GM23338 (cell line): ENCODE data around the gene CYTH3.

Source experiments
- CREB1 ChIP-seq: fragments of 250-450 bp; sonication (Bioruptor Pico); IDR thresholded peaks from 2 replicates; pipeline ENCODE4 v1.5.0; 2020; ENCODE audit warnings: low read depth, mild to moderate bottlenecking, moderate library complexity
- EZH2 ChIP-seq: fragments of 200-600 bp; sonication (generic); IDR thresholded peaks from one replicate; pipeline ENCODE4 v1.8.0; 2017; ENCODE audit warnings: antibody characterized with exemption, mild to moderate bottlenecking, low read depth; ENCODE audit not compliant: unreplicated experiment
- EZH2phosphoT487 ChIP-seq: fragments of 200-600 bp; sonication (generic); IDR thresholded peaks from one replicate; pipeline ENCODE4 v1.8.1; 2018; ENCODE audit warnings: antibody characterized with exemption; ENCODE audit not compliant: unreplicated experiment
- JUNB ChIP-seq: IDR thresholded peaks from one replicate; pipeline ENCODE4 v1.6.1; 2016; ENCODE audit warnings: antibody characterized with exemption; ENCODE audit not compliant: unreplicated experiment
- NANOG ChIP-seq: IDR thresholded peaks from 2 replicates; pipeline ENCODE4 v1.6.1; 2016; ENCODE audit warnings: antibody characterized with exemption, borderline replicate concordance
- POLR2AphosphoS5 ChIP-seq: IDR thresholded peaks from 2 replicates; pipeline ENCODE4 v1.6.1; 2016; ENCODE audit warnings: antibody characterized with exemption, low read depth
- STAT1 ChIP-seq: IDR thresholded peaks from one replicate; pipeline ENCODE4 v1.6.1; 2016; ENCODE audit warnings: antibody characterized with exemption; ENCODE audit not compliant: unreplicated experiment
- ZNF114 ChIP-seq: fragments of 250-450 bp; sonication (Bioruptor Pico); IDR thresholded peaks from 2 replicates; pipeline ENCODE4 v1.5.0; 2020; ENCODE audit warnings: mild to moderate bottlenecking, moderate library complexity
- ZNF331 ChIP-seq: fragments of 250-450 bp; sonication (Bioruptor Pico); IDR thresholded peaks from 2 replicates; pipeline ENCODE4 v1.5.0; 2020; ENCODE audit warnings: low read depth, mild to moderate bottlenecking, moderate library complexity
- TF ChIP-seq, protein P1 (sequence below), 2 experiments: fragments of 200-600 bp in 1 of 2; sonication (generic) in 1 of 2; conservative IDR thresholded peaks; 2 replicates each; pipeline versions ENCODE4 v1.5.1 to v1.6.1; 2016 to 2017; ENCODE audit warnings: antibody characterized with exemption in 2 of 2, low read depth in 2 of 2, mild to moderate bottlenecking in 2 of 2, moderate library complexity in 1 of 2
- TF ChIP-seq, protein P2 (sequence below): IDR thresholded peaks from one replicate; pipeline ENCODE4 v1.6.1; 2018; ENCODE audit warnings: antibody characterized with exemption; ENCODE audit not compliant: unreplicated experiment
- TF ChIP-seq, protein P3 (sequence below): IDR thresholded peaks from 2 replicates; pipeline ENCODE4 v1.6.1; 2016; ENCODE audit warnings: antibody characterized with exemption

DNA sequence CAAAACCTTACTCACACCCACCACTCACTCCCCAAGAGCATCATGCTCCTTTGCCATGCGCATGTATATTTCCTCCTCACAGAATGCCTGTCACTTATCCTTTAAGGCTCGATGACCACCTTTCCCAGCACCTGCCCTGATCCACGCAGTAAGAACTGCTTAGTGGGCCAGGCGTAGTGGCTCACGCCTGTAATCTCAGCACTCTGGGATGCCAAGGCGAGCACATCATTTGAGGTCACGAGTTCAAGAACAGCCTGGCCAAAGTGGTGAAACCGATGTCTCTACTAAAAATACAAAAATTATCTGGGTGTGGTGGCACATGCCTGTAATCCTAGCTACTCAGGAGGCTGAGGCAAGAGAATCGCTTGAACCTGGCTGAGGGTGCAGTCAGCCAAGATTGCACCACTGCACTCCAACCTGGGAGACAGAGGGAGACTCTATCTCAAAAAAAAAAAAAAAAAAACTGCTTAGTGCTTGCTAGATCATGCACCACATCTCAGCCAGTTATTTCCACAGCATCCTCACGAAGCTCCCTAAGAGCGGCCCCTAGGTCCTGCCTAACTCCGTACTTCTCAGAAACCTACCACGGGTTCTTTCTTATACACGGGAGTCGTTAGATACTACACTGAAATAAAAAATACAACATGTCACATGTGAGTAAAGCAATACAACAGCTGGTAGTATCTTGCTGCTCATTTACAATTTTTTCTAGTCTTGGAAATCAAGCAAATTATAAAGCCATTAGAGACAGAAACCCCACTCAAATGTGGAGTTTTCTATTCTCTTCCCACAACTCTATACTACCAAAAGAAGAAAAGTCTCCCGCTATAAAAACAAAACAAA lies 37.2 kb downstream of the CYTH3 start:
- no peak for TF ChIP-seq NANOG
- TF ChIP-seq JUNB, result no peak
- TF ChIP-seq POLR2AphosphoS5, result no peak
- TF ChIP-seq, protein P1, sequence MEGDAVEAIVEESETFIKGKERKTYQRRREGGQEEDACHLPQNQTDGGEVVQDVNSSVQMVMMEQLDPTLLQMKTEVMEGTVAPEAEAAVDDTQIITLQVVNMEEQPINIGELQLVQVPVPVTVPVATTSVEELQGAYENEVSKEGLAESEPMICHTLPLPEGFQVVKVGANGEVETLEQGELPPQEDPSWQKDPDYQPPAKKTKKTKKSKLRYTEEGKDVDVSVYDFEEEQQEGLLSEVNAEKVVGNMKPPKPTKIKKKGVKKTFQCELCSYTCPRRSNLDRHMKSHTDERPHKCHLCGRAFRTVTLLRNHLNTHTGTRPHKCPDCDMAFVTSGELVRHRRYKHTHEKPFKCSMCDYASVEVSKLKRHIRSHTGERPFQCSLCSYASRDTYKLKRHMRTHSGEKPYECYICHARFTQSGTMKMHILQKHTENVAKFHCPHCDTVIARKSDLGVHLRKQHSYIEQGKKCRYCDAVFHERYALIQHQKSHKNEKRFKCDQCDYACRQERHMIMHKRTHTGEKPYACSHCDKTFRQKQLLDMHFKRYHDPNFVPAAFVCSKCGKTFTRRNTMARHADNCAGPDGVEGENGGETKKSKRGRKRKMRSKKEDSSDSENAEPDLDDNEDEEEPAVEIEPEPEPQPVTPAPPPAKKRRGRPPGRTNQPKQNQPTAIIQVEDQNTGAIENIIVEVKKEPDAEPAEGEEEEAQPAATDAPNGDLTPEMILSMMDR (conservative IDR thresholded peaks at IDR 0.05; ENCODE audit: low read depth in 2 of 2), result no peak
- TF ChIP-seq, protein P2, sequence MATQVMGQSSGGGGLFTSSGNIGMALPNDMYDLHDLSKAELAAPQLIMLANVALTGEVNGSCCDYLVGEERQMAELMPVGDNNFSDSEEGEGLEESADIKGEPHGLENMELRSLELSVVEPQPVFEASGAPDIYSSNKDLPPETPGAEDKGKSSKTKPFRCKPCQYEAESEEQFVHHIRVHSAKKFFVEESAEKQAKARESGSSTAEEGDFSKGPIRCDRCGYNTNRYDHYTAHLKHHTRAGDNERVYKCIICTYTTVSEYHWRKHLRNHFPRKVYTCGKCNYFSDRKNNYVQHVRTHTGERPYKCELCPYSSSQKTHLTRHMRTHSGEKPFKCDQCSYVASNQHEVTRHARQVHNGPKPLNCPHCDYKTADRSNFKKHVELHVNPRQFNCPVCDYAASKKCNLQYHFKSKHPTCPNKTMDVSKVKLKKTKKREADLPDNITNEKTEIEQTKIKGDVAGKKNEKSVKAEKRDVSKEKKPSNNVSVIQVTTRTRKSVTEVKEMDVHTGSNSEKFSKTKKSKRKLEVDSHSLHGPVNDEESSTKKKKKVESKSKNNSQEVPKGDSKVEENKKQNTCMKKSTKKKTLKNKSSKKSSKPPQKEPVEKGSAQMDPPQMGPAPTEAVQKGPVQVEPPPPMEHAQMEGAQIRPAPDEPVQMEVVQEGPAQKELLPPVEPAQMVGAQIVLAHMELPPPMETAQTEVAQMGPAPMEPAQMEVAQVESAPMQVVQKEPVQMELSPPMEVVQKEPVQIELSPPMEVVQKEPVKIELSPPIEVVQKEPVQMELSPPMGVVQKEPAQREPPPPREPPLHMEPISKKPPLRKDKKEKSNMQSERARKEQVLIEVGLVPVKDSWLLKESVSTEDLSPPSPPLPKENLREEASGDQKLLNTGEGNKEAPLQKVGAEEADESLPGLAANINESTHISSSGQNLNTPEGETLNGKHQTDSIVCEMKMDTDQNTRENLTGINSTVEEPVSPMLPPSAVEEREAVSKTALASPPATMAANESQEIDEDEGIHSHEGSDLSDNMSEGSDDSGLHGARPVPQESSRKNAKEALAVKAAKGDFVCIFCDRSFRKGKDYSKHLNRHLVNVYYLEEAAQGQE, result no peak
- TF ChIP-seq CREB1, result no peak
- TF ChIP-seq EZH2, result no peak
- no peak for TF ChIP-seq EZH2phosphoT487
- no peak for TF ChIP-seq ZNF331 (CRISPR knock-in tag)
- TF ChIP-seq ZNF114 (CRISPR knock-in tag), result no peak
- TF ChIP-seq, protein P3, sequence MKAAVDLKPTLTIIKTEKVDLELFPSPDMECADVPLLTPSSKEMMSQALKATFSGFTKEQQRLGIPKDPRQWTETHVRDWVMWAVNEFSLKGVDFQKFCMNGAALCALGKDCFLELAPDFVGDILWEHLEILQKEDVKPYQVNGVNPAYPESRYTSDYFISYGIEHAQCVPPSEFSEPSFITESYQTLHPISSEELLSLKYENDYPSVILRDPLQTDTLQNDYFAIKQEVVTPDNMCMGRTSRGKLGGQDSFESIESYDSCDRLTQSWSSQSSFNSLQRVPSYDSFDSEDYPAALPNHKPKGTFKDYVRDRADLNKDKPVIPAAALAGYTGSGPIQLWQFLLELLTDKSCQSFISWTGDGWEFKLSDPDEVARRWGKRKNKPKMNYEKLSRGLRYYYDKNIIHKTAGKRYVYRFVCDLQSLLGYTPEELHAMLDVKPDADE, result no peak
- TF ChIP-seq STAT1, result no peak
